CD4-positive, alpha-beta T cell treated with Interleukin-21 for 1 hour (primary cell): ENCODE results near the gene NR1H3.

Experiments used
- DNase-seq: peaks from one replicate; pipeline ENCODE4 v3.0.0-alpha.2; 2020

NR1H3 gene

DNA sequence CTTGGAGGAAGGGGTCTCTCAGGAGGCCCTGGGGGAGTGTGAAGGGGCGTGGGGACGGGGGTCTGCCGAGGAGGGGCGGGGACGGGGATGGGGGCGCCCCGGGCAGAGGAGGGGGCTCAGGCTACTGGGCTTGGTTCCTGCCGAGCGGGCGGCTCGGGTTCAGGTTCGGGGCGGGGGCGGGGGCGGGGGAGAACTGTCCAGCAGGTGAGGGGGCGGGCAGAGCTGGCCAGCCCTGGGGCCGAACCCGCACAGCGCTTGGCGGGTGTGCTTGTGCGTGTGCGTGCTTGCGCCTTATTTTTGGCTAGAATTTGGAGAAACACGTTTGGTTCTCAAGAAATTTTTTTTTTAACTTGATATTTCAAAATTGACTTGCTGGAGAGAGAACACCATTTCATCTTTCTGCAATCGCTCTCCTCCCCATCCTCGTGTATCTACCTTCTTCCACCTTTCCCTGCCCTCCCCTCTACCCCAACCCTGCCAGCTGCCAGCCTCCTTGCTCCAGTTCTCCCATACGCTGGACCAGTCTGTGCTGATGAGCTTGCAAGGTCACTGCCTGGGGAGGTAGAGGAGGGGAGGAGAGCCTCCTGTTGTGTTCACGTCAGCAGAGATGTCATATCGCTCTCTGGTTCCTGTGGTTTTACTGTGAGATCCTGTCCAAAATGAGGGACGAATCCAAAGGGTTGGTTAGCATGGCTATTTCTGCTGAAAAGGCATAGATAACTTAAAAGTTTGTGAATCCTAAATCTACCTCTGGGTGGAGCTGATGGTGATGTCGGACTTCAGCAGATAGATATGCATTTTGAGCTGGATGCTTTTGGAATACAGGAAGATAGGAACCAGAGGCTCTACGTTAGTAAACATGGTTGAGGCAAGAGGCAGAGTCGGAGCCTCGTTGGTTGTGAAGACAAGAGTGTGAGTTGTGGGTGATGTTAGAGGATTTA is 12.8 kb downstream of the NR1H3 start:
- DNase-seq = peak; percentile 52

DNA sequence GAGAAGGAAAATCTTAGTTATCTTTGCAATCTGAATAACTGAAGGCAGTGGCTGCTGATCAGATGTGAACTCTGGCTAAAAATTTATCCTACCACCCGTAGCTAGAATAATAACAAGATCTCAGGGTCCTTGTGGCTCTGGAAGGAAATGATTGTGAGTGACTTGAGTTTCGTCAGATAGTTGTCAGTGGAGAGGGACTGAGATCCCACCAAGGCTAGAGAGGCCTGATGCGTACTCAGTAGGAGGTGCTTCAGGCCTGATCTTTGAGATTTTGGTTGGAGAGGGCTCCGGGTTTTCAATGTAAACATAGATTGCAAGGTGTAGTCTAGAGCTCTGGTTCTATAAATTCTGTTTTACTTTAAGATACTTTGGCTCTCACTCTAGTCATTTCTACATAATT is 13.5 kb downstream of the NR1H3 start:
- no peak for DNase-seq

DNA sequence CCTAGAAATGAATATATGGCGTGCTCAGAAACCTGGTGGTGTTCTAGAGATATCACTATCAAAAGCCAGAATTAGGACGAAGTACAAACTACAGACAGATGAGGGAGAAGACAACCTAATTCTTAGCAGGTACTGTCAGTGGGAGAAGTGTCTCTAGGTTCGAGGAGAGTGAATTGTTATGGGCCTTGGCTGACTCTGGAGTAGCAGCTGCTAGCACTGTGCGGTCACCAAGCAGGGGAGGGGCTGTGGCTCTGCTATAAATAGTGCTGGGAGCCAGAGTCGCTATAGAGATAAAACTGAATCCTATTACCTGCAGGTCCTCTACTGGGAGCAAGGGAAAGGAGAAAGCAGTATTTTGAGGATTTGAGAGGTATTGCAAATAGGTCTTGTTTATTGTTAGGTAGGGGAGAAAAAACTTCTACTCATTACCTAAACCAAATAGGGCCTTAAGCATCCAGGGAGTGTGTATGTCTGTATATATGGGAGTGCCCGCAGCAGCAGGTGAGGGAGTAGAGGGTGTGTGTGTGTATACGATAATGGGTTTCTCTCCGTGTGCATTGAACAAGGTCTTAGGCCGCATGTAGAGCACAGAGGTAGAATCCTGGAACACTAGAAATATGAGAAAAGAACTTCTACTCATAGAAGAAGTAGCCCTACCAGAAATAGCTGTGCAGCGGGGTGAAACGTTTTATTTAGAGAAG is 14.3 kb downstream of the NR1H3 start:
- DNase-seq = no peak

DNA sequence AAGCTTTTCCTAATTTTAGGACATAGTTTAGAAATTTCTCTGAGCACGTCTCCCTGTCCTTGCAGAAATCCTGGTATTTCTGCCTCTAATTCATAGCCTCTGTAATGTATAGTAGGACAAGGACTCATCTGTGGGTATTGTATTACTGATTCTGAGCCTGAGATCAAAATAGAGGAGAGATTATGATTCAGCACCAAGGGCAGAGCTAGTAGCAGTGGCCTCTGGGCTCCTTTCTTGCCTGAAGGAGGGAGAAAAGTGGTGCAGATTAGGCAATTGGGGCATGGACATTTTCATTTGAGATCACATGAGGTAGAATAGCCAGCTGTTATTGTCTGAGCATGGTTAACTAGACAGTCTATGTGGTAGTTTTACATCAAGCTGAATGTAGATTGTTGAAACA is 14.9 kb downstream of the NR1H3 start:
- DNase-seq = no peak

GRCh38 chr11:47274495-47275235 is 16.9 kb downstream of the NR1H3 start:
- DNase-seq = no peak

DNA sequence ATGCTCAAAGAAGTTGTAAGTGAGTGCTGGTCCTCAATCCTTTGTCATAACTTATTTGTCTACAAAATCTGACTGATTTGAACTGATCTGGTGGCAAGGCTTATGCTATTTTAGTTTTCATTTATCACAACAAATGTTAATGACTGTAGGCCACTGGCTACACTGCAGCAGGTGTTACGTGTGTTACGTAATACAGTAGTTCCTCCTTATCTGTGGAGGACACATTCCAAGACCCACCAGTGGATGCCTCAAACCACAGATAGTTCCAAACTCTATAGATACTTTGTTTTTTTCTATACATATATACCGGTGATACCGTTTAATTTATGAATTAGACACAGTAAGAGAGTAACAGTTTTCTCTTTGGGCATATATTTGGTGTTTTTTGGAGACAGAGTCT is 19.1 kb downstream of the NR1H3 start:
- DNase-seq = no peak

DNA sequence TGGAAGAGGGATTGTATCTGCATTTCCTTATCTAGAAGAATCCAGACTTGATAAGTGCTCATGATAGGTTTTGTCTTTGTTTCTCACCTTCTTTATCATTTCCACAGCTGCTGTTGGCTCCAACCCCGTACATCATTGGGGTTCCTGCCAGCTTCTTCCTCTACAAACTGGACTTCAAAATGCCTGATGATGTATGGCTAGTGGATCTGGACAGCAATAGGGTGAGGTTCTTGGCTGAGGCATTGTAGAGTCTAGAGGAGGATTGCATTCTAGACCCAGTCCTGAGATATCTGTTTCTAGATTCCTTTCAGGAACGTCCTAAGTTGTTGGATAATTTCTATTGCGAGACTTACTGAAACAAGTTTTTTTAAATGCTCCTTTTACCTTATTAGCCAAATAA is 20.3 kb downstream of the NR1H3 start:
- no peak for DNase-seq

- no peak for DNase-seq
These were observed 21.0 kb downstream of the NR1H3 start for GRCh38 chr11:47278769-47279168.

DNA sequence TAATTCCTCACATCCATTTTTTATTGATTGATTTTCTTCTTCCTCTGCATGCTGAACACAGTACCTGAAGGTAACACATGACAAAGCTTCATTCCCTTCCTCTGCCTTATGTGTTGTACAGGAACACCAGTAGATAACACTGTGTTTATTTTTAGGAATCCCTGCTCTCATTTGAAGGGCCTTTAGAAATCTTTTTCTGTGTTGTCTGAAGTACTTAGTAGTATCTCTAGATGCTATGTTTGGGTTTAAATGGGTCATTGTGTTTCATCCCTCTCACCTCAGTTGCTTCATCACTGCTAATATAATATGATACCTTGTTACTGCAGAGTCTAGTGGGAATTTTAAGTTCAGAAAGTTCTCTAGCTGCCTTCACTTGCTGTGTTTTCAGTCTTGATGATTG is 22.3 kb downstream of the NR1H3 start:
- DNase-seq = no peak

- DNase-seq = no peak
These were observed 23.1 kb downstream of the NR1H3 start for GRCh38 chr11:47280860-47281259.

DNA sequence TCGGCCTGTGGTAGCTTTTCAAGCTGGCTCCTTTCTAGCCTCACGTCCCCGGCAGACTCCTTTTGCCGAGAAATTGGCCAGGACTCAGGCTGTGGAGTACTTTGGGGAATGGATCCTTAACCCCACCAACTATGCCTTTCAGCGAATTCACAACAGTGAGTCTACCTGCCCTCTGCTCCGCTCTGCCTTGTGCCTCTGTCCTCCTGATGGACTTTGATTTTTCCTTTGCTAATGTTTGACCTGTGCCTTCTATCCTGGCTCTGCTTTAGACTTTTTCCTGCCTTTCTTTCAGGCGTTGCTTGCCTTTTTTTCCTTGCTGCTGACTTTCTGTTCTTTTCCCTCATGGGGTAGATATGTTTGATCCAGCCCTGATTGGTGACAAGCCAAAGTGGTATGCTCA is 24.7 kb downstream of the NR1H3 start:
- no peak for DNase-seq

DNA sequence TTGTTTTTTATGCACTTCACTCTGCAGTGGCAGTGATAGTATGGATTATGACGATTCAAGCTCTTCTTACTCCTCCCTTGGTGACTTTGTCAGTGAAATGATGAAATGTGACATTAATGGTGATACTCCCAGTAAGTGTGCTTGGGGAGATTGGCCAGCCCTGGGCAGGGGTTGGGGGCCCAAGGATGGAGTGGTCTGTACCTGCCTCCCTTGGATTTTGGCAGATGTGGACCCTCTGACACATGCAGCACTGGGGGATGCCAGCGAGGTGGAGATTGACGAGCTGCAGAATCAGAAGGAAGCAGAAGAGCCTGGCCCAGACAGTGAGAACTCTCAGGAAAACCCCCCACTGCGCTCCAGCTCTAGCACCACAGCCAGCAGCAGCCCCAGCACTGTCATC is 26.4 kb downstream of the NR1H3 start:
- DNase-seq = no peak

DNA sequence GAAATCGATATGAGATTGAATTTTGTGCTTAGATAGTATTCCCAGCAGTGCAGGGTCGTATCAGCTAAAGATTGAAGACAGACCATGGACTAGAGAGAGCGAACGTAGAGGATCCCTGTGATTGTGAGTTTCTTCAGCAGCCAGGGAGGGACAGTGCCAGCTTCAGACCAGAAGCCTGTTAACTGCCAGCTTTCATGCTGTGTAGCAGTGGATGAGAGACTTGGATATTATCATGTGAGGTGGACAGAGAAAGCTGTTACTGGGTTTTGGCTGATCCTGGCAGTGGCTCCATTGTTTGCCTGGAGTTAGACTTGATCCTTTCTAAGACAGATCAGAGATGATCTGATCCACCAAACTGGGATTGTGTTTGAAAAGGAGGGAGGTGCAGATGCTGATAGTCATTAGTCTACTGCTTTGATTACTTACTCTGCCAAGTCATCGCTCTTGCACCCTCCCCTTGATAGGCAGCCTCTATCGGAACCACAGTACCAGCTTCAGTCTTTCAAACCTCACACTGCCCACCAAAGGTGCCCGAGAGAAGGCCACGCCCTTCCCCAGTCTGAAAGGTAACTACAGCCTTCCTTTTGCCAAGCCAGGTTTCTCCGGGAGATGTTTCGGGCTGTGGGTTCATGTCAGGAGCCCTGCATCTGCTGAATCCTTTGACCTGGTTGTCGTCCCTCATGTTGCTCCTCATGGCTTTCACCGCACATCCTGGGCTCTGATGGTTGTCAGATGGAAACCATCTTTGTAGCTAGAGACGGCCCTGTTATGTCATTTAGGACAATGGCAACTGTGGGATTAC is 28.4 kb downstream of the NR1H3 start:
- DNase-seq = no peak

DNA sequence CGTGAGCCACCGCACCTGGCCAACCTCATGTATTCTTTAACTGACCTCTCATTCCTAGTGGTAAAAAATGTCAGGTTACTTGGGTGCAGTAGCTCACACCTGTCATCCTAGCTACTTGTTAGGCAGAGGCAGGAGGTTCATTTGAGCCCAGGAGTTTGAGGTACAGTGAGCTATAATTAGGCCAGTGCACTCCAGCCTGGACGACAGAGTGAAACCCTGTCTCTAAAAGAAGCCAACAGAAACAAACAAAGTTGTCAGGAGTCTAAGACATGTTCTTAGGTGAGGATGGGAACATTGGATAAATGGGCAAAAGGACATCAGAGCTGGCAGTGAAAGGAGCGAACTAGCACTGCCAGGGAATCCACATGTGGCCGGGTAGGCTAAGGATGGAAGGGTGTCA is 30.3 kb downstream of the NR1H3 start:
- no peak for DNase-seq

- DNase-seq = no peak
These were observed 32.1 kb downstream of the NR1H3 start for GRCh38 chr11:47289856-47290255.

DNA sequence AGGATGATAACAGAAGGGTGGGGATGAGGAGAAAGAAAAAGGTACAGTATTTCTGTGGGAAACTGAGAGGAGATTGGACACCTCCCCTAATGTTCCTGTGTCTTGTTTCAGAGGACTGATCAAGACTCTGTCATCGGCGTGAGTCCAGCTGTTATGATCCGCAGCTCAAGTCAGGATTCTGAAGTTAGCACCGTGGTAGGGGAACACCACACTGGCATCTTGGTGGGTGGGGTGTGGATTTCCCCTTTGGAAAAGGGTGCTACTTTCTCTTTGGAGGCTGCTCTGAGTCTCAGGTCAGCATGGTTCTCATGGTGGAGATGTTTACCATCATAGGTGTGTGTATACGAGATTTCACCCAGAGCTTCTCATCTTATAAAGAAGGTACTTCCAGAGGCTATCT is 37.6 kb downstream of the NR1H3 start:
- no peak for DNase-seq

DNA sequence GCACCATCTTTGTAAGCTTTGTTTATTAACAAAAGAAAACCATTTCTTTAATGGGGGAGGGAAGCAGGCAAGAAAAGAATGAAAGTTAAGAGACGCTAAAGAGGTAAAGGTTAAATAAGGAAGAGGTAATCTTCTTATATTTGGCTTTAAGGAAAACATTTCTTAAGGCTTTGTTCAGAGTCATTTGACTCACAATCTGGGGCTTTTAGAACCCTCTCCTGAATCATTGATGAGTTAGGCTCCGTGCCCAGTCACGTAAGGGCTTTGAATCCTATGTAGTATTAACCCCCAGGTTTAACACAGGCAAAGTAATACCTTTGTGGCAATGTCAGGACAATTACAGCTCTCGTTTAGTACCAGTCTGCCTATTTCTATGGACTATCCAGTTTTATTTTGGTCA is 38.2 kb downstream of the NR1H3 start:
- DNase-seq = no peak

GRCh38 chr11:47299078-47299477 is 41.3 kb downstream of the NR1H3 start:
- no peak for DNase-seq

- DNase-seq = no peak
These were observed 45.1 kb downstream of the NR1H3 start for GRCh38 chr11:47302853-47303252.

- DNase-seq = no peak
These were observed 48.1 kb downstream of the NR1H3 start for GRCh38 chr11:47305734-47306483.

DNA sequence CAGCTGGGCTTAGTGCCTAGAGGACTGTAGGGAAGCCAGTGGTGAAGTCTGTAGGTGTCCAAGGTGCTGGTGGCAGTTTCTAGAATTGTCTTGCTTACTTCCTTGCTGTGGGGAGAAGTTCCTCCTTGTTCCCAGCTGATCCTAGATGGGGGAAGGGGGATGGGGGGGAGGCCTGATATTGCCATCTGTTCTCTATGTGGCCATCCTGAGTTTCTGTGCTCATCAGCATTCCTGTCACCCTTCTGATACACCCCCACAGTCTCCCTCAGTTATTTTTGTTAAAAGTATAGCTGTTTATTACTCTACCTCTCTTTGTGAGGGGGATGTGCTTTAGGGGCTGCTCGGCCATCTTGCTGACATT is 48.7 kb downstream of the NR1H3 start:
- DNase-seq = no peak
